GM18526 (cell line): ENCODE measurements around the gene CFAP99.

Experiments
- POLR2A ChIP-seq: IDR thresholded peaks from 3 replicates; pipeline ENCODE4 v1.6.1; 2011; ENCODE audit not compliant: insufficient read length; ENCODE audit errors: extremely low read depth

The CFAP99 gene

DNA sequence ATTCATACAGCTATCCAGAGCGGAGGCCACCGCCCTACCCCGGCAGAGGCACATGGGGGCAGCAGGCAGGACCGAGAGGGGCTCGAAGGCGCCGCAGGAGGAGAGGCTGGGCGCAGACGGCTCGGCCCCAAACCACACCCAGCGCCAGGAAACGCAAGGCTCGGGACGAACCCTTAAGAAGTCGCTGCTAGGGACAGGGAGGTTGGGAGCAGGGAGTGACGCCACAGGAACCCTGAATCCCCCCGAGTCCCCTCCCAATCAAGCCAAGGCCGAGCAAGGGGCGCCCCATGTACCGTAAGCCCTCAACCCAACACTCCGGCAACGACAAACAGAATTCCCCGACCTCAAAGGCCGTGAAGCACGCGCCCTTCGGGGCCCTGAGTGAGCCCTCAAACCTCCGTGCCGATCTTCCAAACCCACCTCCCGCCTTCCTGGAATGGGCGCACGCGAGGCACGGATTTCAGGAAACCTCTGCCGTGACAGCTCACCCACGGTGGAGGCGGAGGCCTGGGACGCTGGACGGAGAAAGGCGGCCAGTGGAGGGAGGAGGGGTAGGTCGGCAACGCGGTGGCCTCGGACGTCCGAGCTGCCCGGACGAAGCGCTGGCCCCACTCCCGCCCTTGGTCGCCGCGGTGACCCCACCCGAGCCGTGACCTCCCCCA, 2.1 kb upstream of the CFAP99 start:
- TF ChIP-seq POLR2A, result no peak

DNA sequence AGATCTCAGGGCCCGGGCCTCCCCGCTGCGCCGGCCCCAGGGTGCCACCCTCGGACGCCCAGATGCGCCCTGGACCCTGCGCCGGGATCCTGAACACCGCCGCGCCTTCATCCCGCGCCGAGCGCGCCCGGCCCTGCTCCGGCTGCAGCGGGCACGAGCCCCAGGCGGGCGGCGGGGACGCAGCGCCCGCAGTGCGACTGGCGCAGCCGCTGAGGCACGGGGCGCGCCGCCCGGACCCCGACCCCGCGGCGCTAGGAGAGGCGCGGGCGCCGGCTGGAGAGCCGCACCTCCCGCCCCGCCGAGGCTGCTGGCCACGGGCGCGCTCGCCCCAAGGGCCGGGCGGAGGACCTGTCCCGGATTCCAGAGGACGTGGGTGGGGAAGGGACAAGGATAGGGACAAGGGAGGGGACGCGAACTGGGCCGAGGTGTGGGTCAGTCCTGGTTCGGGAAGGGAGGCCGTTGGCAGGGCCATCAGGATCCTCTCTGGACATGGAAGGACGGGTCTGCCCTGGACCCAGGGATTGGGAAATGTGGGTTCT, 1.5 kb upstream of the CFAP99 start:
- TF ChIP-seq POLR2A, result no peak

DNA sequence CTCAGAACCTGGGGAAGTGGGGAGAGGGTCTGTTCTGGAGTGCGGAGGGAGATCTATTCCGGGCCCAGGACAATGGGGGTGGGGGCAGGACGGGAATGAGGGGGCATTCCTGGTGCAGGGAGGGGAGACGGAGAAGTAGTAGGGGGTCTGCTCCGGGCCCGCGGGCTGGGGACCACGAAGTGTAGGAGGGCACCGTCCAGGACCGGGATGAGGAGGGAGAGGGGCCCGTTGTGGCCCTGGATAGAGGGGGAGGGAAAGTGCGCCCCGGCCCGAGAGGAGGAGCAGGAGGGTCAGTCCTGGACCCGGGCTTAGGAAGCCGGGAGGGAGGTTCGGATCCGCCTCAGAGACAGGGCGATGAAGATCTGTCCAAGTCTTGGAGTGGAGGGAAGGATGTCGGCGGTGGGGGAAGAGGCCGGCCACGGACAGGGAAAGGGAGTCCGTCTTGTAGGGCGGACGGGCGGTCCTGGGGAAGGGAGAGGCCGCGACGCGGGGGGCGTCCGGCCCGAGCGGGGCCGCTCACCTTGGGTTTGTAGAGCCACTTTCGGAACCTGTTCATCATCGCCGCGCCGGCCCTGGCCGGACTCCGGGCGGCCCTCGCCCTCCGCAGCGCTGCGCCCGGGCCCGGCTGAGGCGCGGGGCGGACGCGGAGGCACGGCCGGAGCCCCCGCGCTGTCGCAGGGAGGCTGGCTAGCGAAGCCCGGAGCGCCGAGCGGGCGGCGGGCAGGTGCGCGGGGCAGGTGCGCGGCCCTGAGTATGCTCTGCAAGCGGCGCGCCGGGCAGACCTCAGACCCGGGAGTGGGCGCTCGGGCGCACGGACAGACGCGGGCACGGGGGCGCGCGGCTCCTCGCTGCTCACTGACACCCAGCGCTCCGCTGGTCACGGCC, 748 bp upstream of the CFAP99 start, which contains the start of gene ZFYVE28:
ZFYVE28 (minus strand) TSS at position 881 of the 885 bp plus-strand sequence; CDS start at position 559, 322 bp downstream.
- no peak for TF ChIP-seq POLR2A

DNA sequence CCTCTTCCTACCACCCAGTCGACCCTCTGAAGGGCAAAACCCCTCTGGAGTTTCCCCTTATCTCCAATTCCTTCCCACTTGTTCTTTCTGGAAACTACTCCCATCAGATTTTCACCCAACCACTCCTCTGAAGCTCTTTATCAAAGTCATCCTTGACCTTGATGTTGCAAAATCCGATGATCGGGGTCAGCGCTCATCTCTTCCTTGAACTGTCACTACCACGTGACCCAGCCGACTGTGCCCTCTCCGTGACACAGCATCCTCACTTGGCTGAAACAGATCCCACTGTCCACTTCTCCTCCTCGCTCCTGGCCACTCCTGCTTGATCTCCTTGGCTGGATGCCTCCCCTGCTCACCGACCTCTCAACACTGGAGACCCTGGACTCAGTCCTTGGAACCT, 1.1 kb downstream of the CFAP99 start:
- no peak for TF ChIP-seq POLR2A

DNA sequence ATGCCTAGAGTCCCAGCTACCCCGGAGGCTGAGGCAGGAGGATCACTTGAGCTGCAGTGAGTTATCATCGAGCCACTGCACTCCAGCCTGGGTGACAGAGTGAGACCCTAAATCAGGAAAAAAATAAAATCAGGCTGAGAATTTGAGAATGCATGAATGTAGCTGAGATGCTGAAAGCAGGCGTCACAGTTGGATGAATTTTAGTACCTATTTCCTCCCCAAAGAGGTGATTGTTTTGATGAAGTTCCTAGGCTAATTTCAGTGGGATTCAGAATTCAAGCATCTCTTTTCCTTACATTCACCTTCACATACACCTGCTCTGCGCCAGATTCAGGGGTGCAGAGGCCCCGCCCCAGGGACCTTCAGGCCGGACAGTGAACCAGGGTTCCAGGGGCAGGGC, 3.2 kb downstream of the CFAP99 start:
- no peak for TF ChIP-seq POLR2A

DNA sequence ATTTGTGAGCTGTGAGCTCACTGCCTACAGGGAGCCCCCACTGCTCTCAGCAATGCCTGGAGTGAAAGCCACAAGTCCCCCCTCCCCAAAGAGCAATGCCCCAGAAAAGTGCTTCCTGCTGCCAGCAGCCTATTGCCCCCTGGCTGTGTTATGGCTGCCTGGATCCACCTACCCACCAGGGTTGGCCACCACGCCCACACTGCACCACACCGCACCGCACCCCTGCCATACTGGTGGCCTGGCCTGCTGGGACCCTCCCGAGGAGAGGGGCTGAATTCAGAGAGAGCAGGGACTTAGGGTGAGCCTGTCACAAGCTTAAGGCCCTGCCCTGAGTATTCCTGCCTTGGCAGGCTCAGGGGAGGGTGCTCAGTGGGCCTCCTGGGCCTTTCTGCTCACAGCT, 4.3 kb downstream of the CFAP99 start:
- no peak for TF ChIP-seq POLR2A

DNA sequence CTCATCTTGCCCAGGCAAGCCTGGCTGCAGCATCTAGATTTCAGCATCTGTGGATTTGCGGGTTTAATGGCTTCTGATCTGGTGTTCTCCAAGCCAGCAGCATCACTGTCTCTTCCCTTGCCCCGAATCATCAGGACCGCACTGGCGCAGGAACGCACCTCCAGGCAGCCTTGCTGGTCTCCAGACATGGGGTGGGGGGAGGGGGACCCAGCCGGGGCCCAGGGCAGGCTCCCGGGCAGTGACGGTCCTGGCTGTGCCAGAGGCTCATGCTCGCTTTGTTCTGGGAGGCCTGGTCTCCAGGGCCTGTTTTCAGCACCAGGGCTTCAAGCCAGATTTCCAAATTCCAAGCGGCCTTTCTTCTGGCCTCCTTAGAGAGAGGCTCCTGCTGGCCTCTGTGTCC, 4.9 kb downstream of the CFAP99 start:
- no peak for TF ChIP-seq POLR2A

DNA sequence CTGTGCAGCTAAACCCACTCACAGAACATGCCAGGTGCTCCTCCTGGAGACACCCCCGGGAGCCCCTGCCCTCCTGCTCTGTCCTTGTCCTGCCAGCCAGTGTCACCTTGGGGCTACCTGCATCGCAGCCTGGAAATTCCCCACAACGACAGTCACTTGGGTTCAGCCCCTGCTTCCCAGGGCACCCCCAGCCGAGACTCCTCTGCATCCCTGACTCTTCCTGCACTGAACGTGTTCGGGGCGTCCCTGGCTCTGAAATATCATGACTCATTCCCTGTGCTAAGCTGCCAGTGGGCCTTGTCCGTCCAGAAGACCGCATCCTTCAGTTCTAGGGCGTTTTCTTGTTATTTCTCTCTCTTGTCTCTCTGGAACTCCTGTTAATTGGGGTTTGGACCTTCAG, 5.8 kb downstream of the CFAP99 start:
- no peak for TF ChIP-seq POLR2A

DNA sequence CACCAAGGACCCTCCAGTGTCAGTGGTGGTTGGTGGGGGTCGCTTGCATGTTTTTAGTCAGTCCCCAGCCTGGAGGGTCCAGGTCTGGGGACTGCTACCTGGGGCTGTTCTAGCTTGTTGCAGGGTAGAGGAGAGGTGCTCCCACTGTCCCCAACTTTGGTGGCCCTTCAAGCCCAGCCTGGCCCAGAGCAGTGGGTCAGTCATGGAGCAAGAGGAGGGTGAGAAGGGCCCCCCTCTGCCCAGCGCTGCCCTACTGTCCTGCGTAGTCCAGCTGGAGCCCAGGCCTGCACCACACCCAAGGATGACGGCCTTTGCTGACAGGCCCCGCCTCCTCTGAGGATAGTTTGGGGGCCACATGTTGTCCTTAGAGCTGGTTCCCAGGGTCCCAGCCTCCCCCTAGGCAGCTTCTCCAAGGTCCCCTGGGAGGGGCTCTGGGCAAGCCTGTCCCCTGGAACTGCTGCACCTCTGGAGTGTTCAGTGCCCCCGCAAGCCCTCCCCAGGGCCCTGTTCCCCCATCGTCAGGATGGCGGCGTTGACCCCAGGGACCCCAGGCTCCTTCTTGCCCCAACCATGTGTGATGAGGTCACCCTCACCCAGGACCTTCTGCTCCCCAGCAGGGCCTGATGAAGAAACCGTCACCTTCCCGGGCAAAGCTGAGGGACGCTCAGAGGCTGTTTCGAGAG, 6.8 kb downstream of the CFAP99 start:
- no peak for TF ChIP-seq POLR2A

DNA sequence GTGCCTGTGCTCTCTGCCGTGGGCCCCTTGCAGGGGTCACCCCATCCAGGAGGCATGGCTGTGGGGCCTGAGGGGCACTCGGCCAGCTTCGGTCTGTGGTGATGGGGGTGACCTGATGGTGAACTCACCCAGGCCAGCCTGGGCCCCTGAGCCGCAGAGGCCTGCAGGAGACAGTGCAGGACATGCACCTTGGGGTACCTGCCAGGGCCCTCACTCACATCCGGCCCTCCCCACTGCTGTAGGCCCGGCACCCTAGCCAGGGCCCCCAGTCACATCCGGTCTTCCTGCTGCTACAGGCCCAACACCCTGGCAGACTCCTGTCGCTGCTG, 7.3 kb downstream of the CFAP99 start:
- TF ChIP-seq POLR2A, result no peak

DNA sequence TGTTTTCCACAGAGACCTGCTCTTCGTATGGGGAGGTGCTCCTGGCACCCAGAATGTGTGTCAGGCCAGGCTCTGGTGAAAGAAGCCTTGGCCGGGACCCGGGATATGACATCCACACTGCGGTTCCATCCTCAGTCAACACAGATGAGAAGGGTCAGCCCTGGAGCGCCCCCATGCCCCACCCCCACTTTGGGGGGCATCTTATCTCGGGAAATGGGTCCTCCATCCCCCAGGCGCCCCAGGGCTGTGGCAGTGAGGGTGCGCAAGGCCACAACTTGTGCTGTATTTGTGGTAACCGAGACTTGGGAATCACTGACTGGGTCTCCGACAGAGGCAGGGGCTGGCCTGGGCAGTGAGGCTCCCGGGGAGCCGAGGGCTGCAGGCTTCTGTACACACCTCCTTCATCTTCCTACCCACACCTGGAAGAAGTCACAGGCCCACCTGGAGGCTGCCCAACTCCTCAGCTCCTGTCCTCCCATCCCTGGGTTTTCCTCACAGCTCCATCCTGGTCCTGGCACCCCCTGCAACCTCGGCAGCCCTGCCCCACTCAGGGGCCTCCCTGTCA, 8.0 kb downstream of the CFAP99 start:
- TF ChIP-seq POLR2A, result no peak

DNA sequence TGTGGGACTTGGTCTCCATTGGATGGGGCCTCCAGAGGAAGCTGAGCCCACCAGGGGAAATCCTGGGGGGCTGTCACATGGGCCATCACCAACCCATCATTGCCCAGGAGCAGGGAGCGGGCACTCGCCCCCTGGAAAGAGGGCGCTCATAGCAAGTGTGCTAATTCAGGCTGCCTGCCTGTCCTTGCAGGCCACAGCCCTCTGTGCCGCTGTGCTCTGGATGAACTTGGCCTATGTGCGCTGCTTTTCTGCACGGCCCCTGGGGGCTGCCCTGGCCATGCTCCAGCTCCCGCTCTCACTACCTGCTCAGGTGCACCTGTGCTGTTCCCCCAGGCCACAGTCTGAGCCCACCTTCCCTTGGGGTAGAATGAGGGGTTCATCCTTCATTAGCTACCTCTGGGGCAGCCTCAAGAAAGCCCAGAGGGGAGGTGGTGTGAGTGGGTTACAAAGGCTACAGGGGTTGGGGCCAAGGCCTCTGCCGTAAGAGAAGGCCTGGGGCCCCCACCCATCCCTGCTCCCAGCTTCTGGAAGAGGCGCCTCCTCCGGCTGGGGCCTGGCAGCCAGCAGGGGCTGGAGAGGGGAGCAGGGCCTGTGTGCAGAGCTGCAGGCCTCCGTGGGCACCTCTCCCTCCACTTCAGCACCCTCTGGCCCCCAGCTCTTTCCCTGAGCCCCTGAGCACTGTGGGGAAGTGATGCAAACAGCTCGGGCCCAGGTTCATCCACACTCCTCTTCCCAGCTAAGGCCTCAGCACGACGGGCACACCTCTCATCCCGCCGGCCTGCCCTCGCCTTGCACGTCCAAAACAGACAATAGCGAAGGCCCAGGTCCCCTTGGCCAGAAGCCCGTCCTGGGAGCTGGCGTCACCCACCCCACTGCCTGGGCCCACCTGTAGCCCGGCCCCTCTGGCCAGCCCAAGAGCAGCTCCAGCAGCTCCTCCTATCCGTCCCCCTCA, 8.9 kb downstream of the CFAP99 start:
- no peak for TF ChIP-seq POLR2A

DNA sequence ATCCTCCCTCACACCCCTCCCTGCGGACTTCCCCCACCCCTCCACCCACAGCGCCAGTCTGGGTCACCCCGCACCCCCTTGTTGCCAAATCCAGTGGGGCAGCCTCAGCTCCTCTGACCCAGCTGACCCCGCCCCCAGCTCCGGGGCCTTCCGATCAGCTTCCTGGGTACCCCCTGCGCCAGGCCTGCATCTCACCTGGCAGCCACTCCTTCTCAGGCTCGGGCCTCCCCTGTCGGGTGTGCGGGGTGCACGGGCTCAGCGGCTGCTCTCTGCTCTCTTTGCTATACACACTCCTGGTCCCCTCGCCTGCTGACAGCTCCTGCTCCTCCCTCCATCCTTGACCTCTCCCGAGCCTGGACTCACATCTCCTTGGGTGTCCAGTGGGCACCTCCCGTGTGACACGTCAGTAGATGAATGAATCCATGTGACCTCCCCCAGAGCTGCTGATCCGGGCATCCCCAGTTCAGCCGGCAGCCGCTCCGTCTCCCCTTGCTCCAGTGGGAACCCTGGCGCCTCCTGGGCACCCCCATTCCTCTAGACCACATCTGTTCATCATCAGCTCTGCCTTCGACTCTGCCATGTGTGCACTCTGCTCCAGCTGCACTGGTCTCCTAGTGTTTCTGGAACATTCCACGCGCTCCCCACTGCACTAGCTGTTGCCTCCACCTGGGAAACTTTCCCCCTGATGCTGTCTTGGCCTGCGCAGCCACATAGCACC, 9.9 kb downstream of the CFAP99 start:
- no peak for TF ChIP-seq POLR2A

DNA sequence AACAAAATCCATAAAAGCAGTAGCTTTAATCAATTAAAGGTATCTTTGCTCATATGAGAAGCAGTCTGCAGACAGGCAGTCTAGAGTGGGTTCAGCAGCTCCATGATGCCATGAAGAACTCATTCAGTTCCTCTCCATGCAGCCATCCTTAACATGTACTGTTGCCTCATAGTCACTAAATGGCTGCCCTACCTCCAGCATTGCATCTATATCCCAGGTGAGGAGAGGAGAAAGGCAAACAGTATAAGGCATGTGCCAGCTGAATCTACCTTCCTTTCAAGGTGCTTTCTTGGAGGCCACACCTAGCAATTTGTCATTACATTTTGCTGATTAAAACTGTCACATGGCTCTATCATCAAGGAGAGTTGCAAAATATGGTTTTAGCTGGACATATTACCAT, 13.2 kb downstream of the CFAP99 start:
- TF ChIP-seq POLR2A, result no peak

DNA sequence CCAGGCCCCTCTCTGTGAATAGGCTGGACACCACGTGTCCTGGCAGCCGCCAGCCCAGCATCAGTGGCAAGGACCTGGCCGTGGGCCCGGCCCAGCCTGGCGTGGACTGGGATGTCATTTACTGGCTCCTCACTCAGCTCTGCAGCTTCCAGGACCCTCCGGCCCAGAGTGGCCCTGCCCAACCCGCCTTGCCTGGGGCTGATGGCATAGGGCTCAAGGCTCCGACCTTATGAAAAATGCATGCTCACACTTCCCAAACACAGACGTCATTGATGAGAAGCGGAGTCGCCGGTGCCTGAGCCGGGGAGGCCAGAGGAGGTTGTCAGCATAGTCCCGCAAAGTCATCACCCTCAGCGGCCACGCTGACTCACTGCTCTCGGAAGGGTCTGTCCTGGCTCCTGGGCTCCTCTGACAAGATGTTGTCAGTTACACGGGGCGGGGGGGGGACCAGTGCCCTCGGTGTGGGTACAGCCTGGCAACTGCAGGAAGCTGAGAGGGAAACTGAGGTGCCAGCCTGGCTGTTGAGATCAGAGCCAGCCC, 14.3 kb downstream of the CFAP99 start:
- no peak for TF ChIP-seq POLR2A
